Duodenal mucosa (tissue), 2 donors: ENCODE results near the gene SLC3A2.
"Not testable (repeated sequence)": the region's sequence is repeated elsewhere in the genome, so short reads cannot be mapped to it uniquely, and the experiment has no call there.

Experiments used
- H3K27ac ChIP-seq: one replicate; pipeline ENCODE4 v1.7.0; 2013; ENCODE audit warnings: low read depth, low read length
- H3K27me3 ChIP-seq, 2 donors: one replicate each; pipeline ENCODE4 v1.7.0; 2013; ENCODE audit warnings: low read length in 2 of 2, control low read depth in 1 of 2; ENCODE audit not compliant: insufficient read depth in 2 of 2, control insufficient read depth in 1 of 2
- H3K36me3 ChIP-seq, 2 donors: one replicate each; pipeline ENCODE4 v1.7.0; 2013; ENCODE audit warnings: low read length in 2 of 2, control low read depth in 1 of 2; ENCODE audit not compliant: insufficient read depth in 2 of 2, control insufficient read depth in 1 of 2
- H3K4me1 ChIP-seq, 2 donors: one replicate each; pipeline ENCODE4 v1.7.0; 2013; ENCODE audit warnings: low read length in 2 of 2, control low read depth in 1 of 2; ENCODE audit not compliant: insufficient read depth in 2 of 2, control insufficient read depth in 1 of 2
- H3K4me3 ChIP-seq, 2 donors: one replicate each; pipeline ENCODE4 v1.7.0; 2013; ENCODE audit warnings: low read length in 2 of 2, low read depth in 1 of 2
- H3K9ac ChIP-seq, 2 donors: one replicate each; pipeline ENCODE4 v1.7.0; 2013; ENCODE audit warnings: low read length in 2 of 2, low read depth in 1 of 2
- H3K9me3 ChIP-seq, 2 donors: one replicate each; pipeline ENCODE4 v1.7.0; 2013; ENCODE audit warnings: low read length in 2 of 2, control low read depth in 1 of 2; ENCODE audit not compliant: control insufficient read depth in 1 of 2

SLC3A2 gene

GRCh38 chr11:62860835-62861563, 19.7 kb upstream of the SLC3A2 start:
- Histone ChIP-seq H3K27ac (no peak overlapping the region), H3K36me3 (no peaks in the 10 kb centered on the region), H3K27me3 (no peaks in the 10 kb centered on the region), H3K4me1 (peaks cover 6 to 7% of the 10 kb centered on the region in 2 donors), H3K9me3 (no peaks in the 10 kb centered on the region), H3K9ac (no peak overlapping the region), H3K4me3 (no peak overlapping the region)

- not testable (repeated sequence) for H3K27ac ChIP-seq, H3K27me3 ChIP-seq, H3K9ac ChIP-seq
Measured at GRCh38 chr11:62861564-62862192, 19.0 kb upstream of the SLC3A2 start.

GRCh38 chr11:62863687-62864335, 16.9 kb upstream of the SLC3A2 start:
- Histone ChIP-seq H3K9ac (no peak overlapping the region), H3K36me3 (no peaks in the 10 kb centered on the region), H3K27me3 (no peaks in the 10 kb centered on the region), H3K4me3 (no peak overlapping the region), H3K4me1 (no peaks in the 10 kb centered on the region), H3K27ac (no peak overlapping the region), H3K9me3 (no peaks in the 10 kb centered on the region)

More at GRCh38 chr11:62861564-62862192, 19.0 kb upstream of the SLC3A2 start:
- H3K4me3 ChIP-seq, H3K36me3 ChIP-seq, H3K4me1 ChIP-seq, H3K9me3 ChIP-seq: not testable (repeated sequence)

DNA sequence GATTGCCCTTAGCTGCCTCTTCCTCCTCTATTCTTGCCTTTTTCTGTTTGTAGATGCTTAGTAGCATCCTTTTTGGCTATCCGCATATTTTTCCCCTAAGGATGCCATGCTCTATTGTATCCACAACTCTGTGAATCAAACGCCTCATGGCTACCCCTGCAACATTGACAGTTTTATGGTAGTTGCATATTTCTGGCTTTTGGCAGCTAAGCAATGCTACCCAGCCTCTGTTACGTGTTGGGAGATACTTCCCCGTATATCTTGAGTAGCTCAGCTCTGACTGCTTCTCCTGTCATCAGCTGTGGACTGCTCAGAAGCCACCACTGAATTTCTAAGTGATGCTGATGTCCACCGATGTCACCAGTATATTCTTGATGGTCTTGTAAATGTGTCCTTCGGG, 15.1 kb upstream of the SLC3A2 start:
- Histone ChIP-seq H3K4me1 (no peaks in the 10 kb centered on the region), H3K4me3 (no peak overlapping the region), H3K9me3 (no peaks in the 10 kb centered on the region), H3K27me3 (no peaks in the 10 kb centered on the region), H3K36me3 (no peaks in the 10 kb centered on the region), H3K9ac (no peak overlapping the region), H3K27ac (no peak overlapping the region)

DNA sequence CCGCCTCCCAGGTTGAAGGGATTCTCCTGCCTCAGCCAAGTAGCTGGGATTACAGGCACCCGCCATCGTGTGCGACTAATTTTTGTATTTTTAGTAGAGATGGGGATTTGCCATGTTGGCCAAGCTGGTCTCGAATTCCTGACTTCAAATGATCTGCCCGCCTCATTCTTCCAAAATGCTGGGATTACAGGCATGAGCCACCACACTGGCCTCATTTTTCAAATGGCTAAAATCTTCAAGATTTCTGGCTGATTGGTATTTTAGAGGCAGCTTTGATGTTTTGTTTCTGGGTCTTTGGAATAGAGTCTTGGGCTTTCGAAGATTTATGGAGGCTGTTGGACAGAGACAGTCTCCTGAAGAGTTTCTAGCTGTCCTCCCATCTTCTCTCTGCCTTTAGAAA, 5.8 kb upstream of the SLC3A2 start:
- H3K9ac ChIP-seq = no peak overlapping the region
- peaks cover 4 to 5% of the 10 kb centered on the region in 2 donors for H3K4me1 ChIP-seq
- H3K27ac ChIP-seq = no peak overlapping the region
- no peak overlapping the region for H3K4me3 ChIP-seq
- peaks cover 0 to 3% of the 10 kb centered on the region in 2 donors for H3K36me3 ChIP-seq
- H3K27me3 ChIP-seq = no peaks in the 10 kb centered on the region
- H3K9me3 ChIP-seq = no peaks in the 10 kb centered on the region

GRCh38 chr11:62875698-62876478, 4.8 kb upstream of the SLC3A2 start:
- no peaks in the 10 kb centered on the region for H3K27me3 ChIP-seq
- no peaks in the 10 kb centered on the region for H3K9me3 ChIP-seq
- H3K4me1 ChIP-seq = peaks cover 10 to 11% of the 10 kb centered on the region in 2 donors
- no peak overlapping the region for H3K4me3 ChIP-seq
- H3K36me3 ChIP-seq = peaks cover 0 to 3% of the 10 kb centered on the region in 2 donors
- H3K27ac ChIP-seq = no peak overlapping the region
- H3K9ac ChIP-seq = no peak overlapping the region

GRCh38 chr11:62876712-62877111, 4.0 kb upstream of the SLC3A2 start:
- Histone ChIP-seq H3K9me3 (no peaks in the 10 kb centered on the region), H3K36me3 (peaks cover 0 to 3% of the 10 kb centered on the region in 2 donors), H3K27ac (no peak overlapping the region), H3K27me3 (no peaks in the 10 kb centered on the region), H3K4me1 (peaks cover 10 to 11% of the 10 kb centered on the region in 2 donors), H3K4me3 (no peak overlapping the region), H3K9ac (no peak overlapping the region)

DNA sequence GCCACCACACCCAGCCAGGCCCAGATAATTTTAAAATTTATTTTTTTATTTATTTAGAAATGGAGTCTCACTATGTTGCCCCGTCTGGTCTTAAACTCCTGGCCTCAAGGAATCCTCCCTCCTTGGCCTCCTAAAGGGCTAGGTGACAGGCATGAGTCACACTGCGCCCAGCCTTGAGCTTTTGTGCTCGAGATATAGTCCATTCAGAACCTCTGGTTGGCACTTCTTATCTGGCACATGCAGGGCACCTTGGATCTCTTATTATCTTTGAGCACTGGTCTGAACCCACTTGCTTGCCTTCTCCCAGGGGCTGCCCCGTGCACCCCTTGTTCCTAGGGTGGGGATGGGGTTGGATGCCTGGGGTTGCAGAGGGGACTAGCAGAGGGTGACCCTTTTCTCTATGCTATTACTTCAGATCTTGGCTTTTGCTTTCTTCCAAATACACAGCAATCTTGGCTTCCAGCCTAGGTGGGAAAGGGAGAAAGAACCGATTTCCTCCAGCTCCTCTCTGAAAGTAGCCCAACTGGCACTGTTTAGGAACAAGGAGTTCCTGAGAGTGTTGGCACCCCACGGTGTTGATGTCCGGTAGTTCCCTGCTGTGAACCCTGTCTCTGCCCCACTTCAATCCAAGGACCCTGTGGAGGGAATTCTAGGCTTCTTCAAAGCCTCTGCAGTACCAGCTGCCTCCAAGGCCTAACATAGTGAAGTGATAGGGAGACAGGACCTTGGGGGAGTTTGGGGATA, 1.3 kb upstream of the SLC3A2 start:
- Histone ChIP-seq H3K9ac (peak overlapping the region; percentile 100), H3K36me3 (peaks cover 17 to 21% of the 10 kb centered on the region in 2 donors), H3K27ac (peak overlapping the region; percentile 28), H3K4me1 (peaks cover 30 to 33% of the 10 kb centered on the region in 2 donors), H3K4me3 (peak overlapping the region in 1 of 2 donors; percentile 93), H3K9me3 (no peaks in the 10 kb centered on the region), H3K27me3 (no peaks in the 10 kb centered on the region)

DNA sequence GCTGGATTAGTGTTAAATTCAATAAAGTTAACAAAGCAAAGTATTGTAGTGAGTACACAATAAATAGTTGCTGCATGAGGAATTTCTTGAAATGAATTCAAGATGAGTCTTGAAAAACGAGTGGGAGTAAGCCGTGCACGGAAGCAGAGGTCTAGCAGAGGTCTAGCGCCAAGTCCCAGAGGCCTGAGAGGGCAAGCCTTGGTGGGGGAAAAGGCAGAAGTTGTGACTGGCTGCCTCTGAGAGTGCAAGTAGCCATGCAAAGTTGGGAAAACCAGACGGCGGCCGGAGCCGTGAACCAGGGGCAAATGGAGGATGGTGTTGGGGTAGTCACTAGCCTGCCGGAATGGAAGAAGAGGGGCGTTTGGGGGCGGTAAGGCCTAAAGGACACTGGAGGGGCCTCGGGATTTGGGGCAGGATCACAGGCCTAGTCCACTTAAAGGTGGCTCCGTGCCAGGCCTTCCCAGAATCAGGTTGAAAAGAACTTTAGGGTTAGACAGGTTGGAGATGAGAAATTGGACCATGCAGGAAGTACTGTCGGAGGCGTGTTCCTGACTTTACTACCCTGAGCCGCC, 379 bp upstream of the SLC3A2 start:
- Histone ChIP-seq H3K4me1 (peaks cover 34 to 36% of the 10 kb centered on the region in 2 donors), H3K36me3 (peaks cover 23 to 30% of the 10 kb centered on the region in 2 donors), H3K27me3 (no peaks in the 10 kb centered on the region), H3K9me3 (no peaks in the 10 kb centered on the region), H3K27ac (peak overlapping the region; percentile 100), H3K4me3 (peak overlapping the region; percentile 93 to 99), H3K9ac (peak overlapping the region; percentile 100)
